Mesendoderm (in vitro differentiated cells): Measurements from ENCODE around the gene C3.
A peak's percentile ranks its signal among the peaks of the same experiment; 100 is the strongest.

Experiments used
- DNase-seq: peaks from one replicate; pipeline ENCODE4 v3.0.0; 2013
- H2AK5ac ChIP-seq: 2 replicates; pipeline ENCODE4 v1.6.1; 2013; ENCODE audit warnings: low read length, inconsistent platforms
- H2BK120ac ChIP-seq: 2 replicates; pipeline ENCODE4 v1.6.1; 2013; ENCODE audit warnings: low read depth, mild to moderate bottlenecking, low read length, moderate library complexity, mixed read lengths
- H2BK15ac ChIP-seq: replicated peaks from 2 replicates; pipeline ENCODE4 v1.6.1; 2013; ENCODE audit warnings: low read depth, mild to moderate bottlenecking, moderate library complexity
- H2BK5ac ChIP-seq: 2 replicates; pipeline ENCODE4 v1.6.1; 2013; ENCODE audit warnings: low read length, inconsistent platforms
- H3K18ac ChIP-seq: 2 replicates; pipeline ENCODE4 v1.6.1; 2013; ENCODE audit warnings: mild to moderate bottlenecking, low read length, mixed read lengths
- H3K23ac ChIP-seq: one replicate; pipeline ENCODE4 v1.6.1; 2013; ENCODE audit warnings: low read length
- H3K27ac ChIP-seq: 2 replicates; pipeline ENCODE4 v1.5.1; 2013; ENCODE audit warnings: low read depth, mild to moderate bottlenecking, inconsistent platforms, low read length, moderate library complexity
- H3K27me3 ChIP-seq: 2 replicates; pipeline ENCODE4 v1.6.1; 2013; ENCODE audit warnings: low read length, control low read depth, mild to moderate bottlenecking, inconsistent platforms; ENCODE audit not compliant: insufficient read depth, poor library complexity
- H3K36me3 ChIP-seq: 2 replicates; pipeline ENCODE4 v1.6.1; 2013; ENCODE audit warnings: low read length, inconsistent platforms; ENCODE audit not compliant: control insufficient read depth, insufficient read depth
- H3K4ac ChIP-seq: one replicate; pipeline ENCODE4 v1.6.1; 2013; ENCODE audit warnings: low read depth, mild to moderate bottlenecking, low read length, moderate library complexity
- H3K4me1 ChIP-seq: 2 replicates; pipeline ENCODE4 v1.6.1; 2013; ENCODE audit warnings: low read depth, low read length, inconsistent platforms; ENCODE audit not compliant: control insufficient read depth
- H3K4me2 ChIP-seq: 2 replicates; pipeline ENCODE4 v1.6.1; 2013; ENCODE audit warnings: low read length
- H3K4me3 ChIP-seq: 2 replicates; pipeline ENCODE4 v1.5.1; 2013; ENCODE audit warnings: mild to moderate bottlenecking, low read length
- H3K56ac ChIP-seq: one replicate; pipeline ENCODE4 v1.6.1; 2013; ENCODE audit warnings: low read length
- H3K79me1 ChIP-seq: 2 replicates; pipeline ENCODE4 v1.6.1; 2013; ENCODE audit warnings: low read length, inconsistent platforms
- H3K79me2 ChIP-seq: 2 replicates; pipeline ENCODE4 v1.6.1; 2013; ENCODE audit warnings: mild to moderate bottlenecking, low read length; ENCODE audit not compliant: control insufficient read depth, insufficient read depth
- H3K9ac ChIP-seq: 2 replicates; pipeline ENCODE4 v1.6.1; 2013; ENCODE audit warnings: low read length, inconsistent platforms
- H4K5ac ChIP-seq: one replicate; pipeline ENCODE4 v1.6.1; 2013; ENCODE audit warnings: low read length
- H4K8ac ChIP-seq: one replicate; pipeline ENCODE4 v1.6.1; 2013; ENCODE audit warnings: low read depth, mild to moderate bottlenecking, control low read depth, low read length, moderate library complexity
- WGBS: extraction: QIAGEN DNeasy Blood & Tissue Kit; methylation state at CpG from one replicate; pipeline ENCODE4 v1.1.7; 2013; ENCODE audit warnings: low lambda C conversion rate, missing lambda C conversion rate; ENCODE audit not compliant: insufficient coverage; ENCODE audit errors: extremely low coverage; 5-methylcytosine and 5-hydroxymethylcytosine counted together

C3 gene

GRCh38 chr19:6723738-6724137, 3.3 kb upstream of the C3 start:
- no peak overlapping the region for H3K4me2 ChIP-seq
- H3K27me3 ChIP-seq = no peaks in the 10 kb centered on the region
- no peak overlapping the region for H2BK15ac ChIP-seq
- H3K23ac ChIP-seq = no peak overlapping the region
- H3K4me3 ChIP-seq = no peak overlapping the region
- H3K56ac ChIP-seq = no peak overlapping the region
- no peak overlapping the region for H4K8ac ChIP-seq
- H3K79me2 ChIP-seq = no peaks in the 10 kb centered on the region
- WGBS = no CpG with 5 or more reads among the region's 5 CpGs
- no peak for DNase-seq
- no peaks in the 10 kb centered on the region for H3K36me3 ChIP-seq
- H3K79me1 ChIP-seq = no peaks in the 10 kb centered on the region
- H2BK120ac ChIP-seq = no peak overlapping the region
- no peak overlapping the region for H3K18ac ChIP-seq
- H3K4me1 ChIP-seq = no peaks in the 10 kb centered on the region
- H3K9ac ChIP-seq = no peak overlapping the region
- H4K5ac ChIP-seq = no peak overlapping the region
- no peak overlapping the region for H3K27ac ChIP-seq
- H2BK5ac ChIP-seq = no peak overlapping the region
- no peak overlapping the region for H3K4ac ChIP-seq
- no peak overlapping the region for H2AK5ac ChIP-seq

GRCh38 chr19:6723108-6723618, 2.7 kb upstream of the C3 start:
- Histone ChIP-seq H4K5ac (no peak overlapping the region), H3K27ac (no peak overlapping the region), H3K4me1 (no peaks in the 10 kb centered on the region), H2BK5ac (no peak overlapping the region), H2AK5ac (no peak overlapping the region), H3K36me3 (no peaks in the 10 kb centered on the region), H3K79me1 (no peaks in the 10 kb centered on the region), H4K8ac (no peak overlapping the region), H2BK15ac (no peak overlapping the region), H3K4ac (no peak overlapping the region), H2BK120ac (no peak overlapping the region), H3K23ac (no peak overlapping the region), H3K27me3 (no peaks in the 10 kb centered on the region), H3K9ac (no peak overlapping the region), H3K56ac (peak overlapping the region; percentile 22), H3K79me2 (no peaks in the 10 kb centered on the region), H3K18ac (no peak overlapping the region), H3K4me2 (no peak overlapping the region), H3K4me3 (no peak overlapping the region)
- no CpG with 5 or more reads among the region's 13 CpGs for WGBS
- peak; percentile 63 for DNase-seq

- no peak for DNase-seq
- no peak overlapping the region for H3K27ac ChIP-seq
- H2AK5ac ChIP-seq = no peak overlapping the region
- no peak overlapping the region for H2BK15ac ChIP-seq
- H3K23ac ChIP-seq = no peak overlapping the region
- no peak overlapping the region for H2BK120ac ChIP-seq
- H3K4me2 ChIP-seq = no peak overlapping the region
- no peaks in the 10 kb centered on the region for H3K36me3 ChIP-seq
- H4K5ac ChIP-seq = no peak overlapping the region
- no peaks in the 10 kb centered on the region for H3K79me2 ChIP-seq
- no peak overlapping the region for H2BK5ac ChIP-seq
- H3K4ac ChIP-seq = no peak overlapping the region
- H3K18ac ChIP-seq = no peak overlapping the region
- H3K56ac ChIP-seq = no peak overlapping the region
- no peak overlapping the region for H3K4me3 ChIP-seq
- no peak overlapping the region for H3K9ac ChIP-seq
- peaks cover 2% of the 10 kb centered on the region for H3K79me1 ChIP-seq
- WGBS = no CpG with 5 or more reads among the region's 5 CpGs
- H3K4me1 ChIP-seq = no peaks in the 10 kb centered on the region
- no peaks in the 10 kb centered on the region for H3K27me3 ChIP-seq
- no peak overlapping the region for H4K8ac ChIP-seq
Measured at GRCh38 chr19:6721773-6722172, 1.3 kb upstream of the C3 start.

- Histone ChIP-seq H3K79me2 (no peaks in the 10 kb centered on the region), H3K4me1 (no peaks in the 10 kb centered on the region), H3K4me2 (no peak overlapping the region), H3K36me3 (no peaks in the 10 kb centered on the region), H3K56ac (no peak overlapping the region), H4K5ac (no peak overlapping the region), H3K27me3 (no peaks in the 10 kb centered on the region), H3K4me3 (no peak overlapping the region), H2BK15ac (no peak overlapping the region), H3K27ac (no peak overlapping the region), H3K18ac (no peak overlapping the region), H2BK120ac (no peak overlapping the region), H3K23ac (no peak overlapping the region), H2AK5ac (no peak overlapping the region), H2BK5ac (no peak overlapping the region), H3K79me1 (peaks cover 2% of the 10 kb centered on the region), H3K9ac (no peak overlapping the region), H3K4ac (no peak overlapping the region), H4K8ac (no peak overlapping the region)
- DNase-seq = no peak
Measured at GRCh38 chr19:6721138-6721474, 656 bp upstream of the C3 start.

- no peak for DNase-seq
- peaks cover 2% of the 10 kb centered on the region for H3K79me1 ChIP-seq
- H2BK5ac ChIP-seq = no peak overlapping the region
- no peaks in the 10 kb centered on the region for H3K36me3 ChIP-seq
- no peak overlapping the region for H3K9ac ChIP-seq
- H3K4me3 ChIP-seq = no peak overlapping the region
- H3K4me1 ChIP-seq = no peaks in the 10 kb centered on the region
- H2AK5ac ChIP-seq = no peak overlapping the region
- H3K4me2 ChIP-seq = no peak overlapping the region
- H3K27me3 ChIP-seq = no peaks in the 10 kb centered on the region
- no CpG with 5 or more reads among the region's 3 CpGs for WGBS
- no peak overlapping the region for H4K5ac ChIP-seq
- no peaks in the 10 kb centered on the region for H3K79me2 ChIP-seq
- no peak overlapping the region for H3K27ac ChIP-seq
- H3K56ac ChIP-seq = no peak overlapping the region
- H3K4ac ChIP-seq = no peak overlapping the region
- H2BK15ac ChIP-seq = no peak overlapping the region
- no peak overlapping the region for H3K23ac ChIP-seq
- no peak overlapping the region for H4K8ac ChIP-seq
- H3K18ac ChIP-seq = no peak overlapping the region
- no peak overlapping the region for H2BK120ac ChIP-seq
Measured at GRCh38 chr19:6719992-6720368, 470 bp downstream of the C3 start.

- Histone ChIP-seq H3K4me2 (no peak overlapping the region), H3K23ac (no peak overlapping the region), H3K56ac (no peak overlapping the region), H3K4me1 (no peaks in the 10 kb centered on the region), H3K79me1 (peaks cover 2% of the 10 kb centered on the region), H3K27me3 (no peaks in the 10 kb centered on the region), H4K8ac (no peak overlapping the region), H2BK15ac (no peak overlapping the region), H3K9ac (no peak overlapping the region), H3K4ac (no peak overlapping the region), H2AK5ac (no peak overlapping the region), H3K27ac (no peak overlapping the region), H3K4me3 (no peak overlapping the region), H2BK5ac (no peak overlapping the region), H3K18ac (no peak overlapping the region), H3K79me2 (no peaks in the 10 kb centered on the region), H3K36me3 (no peaks in the 10 kb centered on the region), H2BK120ac (no peak overlapping the region), H4K5ac (no peak overlapping the region)
- no peak for DNase-seq
- WGBS = 100% methylated on average over 2 of the region's 6 CpGs
Measured at GRCh38 chr19:6719540-6719861, 949 bp downstream of the C3 start.
